DND-41 (cell line): ENCODE measurements around the gene CAMK2A.

ENCODE experiments used
- ATAC-seq: fragments of 200-7000 bp; cut with Tn5 transposase; 3 replicates; pipeline ENCODE4 v1.9.1; 2021; ENCODE audit warnings: low read depth; ENCODE audit not compliant: insufficient read depth
- DNase-seq: peaks from one replicate; pipeline ENCODE4 v3.0.0-alpha.2; 2020
- H2AFZ ChIP-seq: 2 replicates; pipeline ENCODE4 v1.6.0; 2012; ENCODE audit warnings: low read depth, low read length
- H3K27ac ChIP-seq: 2 replicates; pipeline ENCODE4 v1.5.1; 2012; ENCODE audit warnings: low read length, inconsistent platforms
- H3K27me3 ChIP-seq: fragments of 200-600 bp; sonication (generic); 2 replicates; pipeline ENCODE4 v1.6.0; 2012; ENCODE audit warnings: low read length, mild to moderate bottlenecking, inconsistent platforms; ENCODE audit not compliant: insufficient read depth, poor library complexity
- H3K36me3 ChIP-seq: 2 replicates; pipeline ENCODE4 v1.5.1; 2012; ENCODE audit warnings: low read length, inconsistent platforms; ENCODE audit not compliant: insufficient read depth
- H3K4me1 ChIP-seq: 2 replicates; pipeline ENCODE4 v1.5.1; 2012; ENCODE audit warnings: mild to moderate bottlenecking, low read length; ENCODE audit not compliant: insufficient read depth
- H3K4me2 ChIP-seq: 2 replicates; pipeline ENCODE4 v1.6.0; 2012; ENCODE audit warnings: mild to moderate bottlenecking, moderate library complexity, low read length, inconsistent platforms; ENCODE audit not compliant: insufficient read depth
- H3K4me3 ChIP-seq, 2 experiments: fragments of 200-600 bp in 1 of 2; shearing (Covaris generic) in 1 of 2; 2 replicates each; pipeline ENCODE4 v1.5.1; 2012 to 2016; ENCODE audit warnings: inconsistent platforms in 2 of 2, low read length in 2 of 2, mild to moderate bottlenecking in 2 of 2, low read depth in 1 of 2, moderate library complexity in 1 of 2
- H3K79me2 ChIP-seq: 2 replicates; pipeline ENCODE4 v1.6.0; 2012; ENCODE audit warnings: low read length, inconsistent platforms; ENCODE audit not compliant: insufficient read depth
- H3K9ac ChIP-seq: 2 replicates; pipeline ENCODE4 v1.6.0; 2012; ENCODE audit warnings: low read depth, mild to moderate bottlenecking, inconsistent platforms, low read length, moderate library complexity
- H3K9me3 ChIP-seq: 2 replicates; pipeline ENCODE4 v1.5.1; 2012; ENCODE audit warnings: low read length, moderate library complexity, mild to moderate bottlenecking, inconsistent platforms; ENCODE audit not compliant: insufficient read depth, severe bottlenecking
- H4K20me1 ChIP-seq: 2 replicates; pipeline ENCODE4 v1.6.0; 2012; ENCODE audit warnings: low read length; ENCODE audit not compliant: insufficient read depth
- CTCF ChIP-seq: IDR thresholded peaks from 2 replicates; pipeline ENCODE4 v1.5.1; 2012; ENCODE audit warnings: borderline replicate concordance, low read length, moderate library complexity, mild to moderate bottlenecking; ENCODE audit not compliant: poor library complexity, severe bottlenecking; ENCODE audit errors: extremely low read depth
- EZH2 ChIP-seq: IDR thresholded peaks from 3 replicates; pipeline ENCODE4 v1.6.1; 2012; ENCODE audit warnings: borderline replicate concordance, low read depth, mild to moderate bottlenecking, moderate library complexity, low read length, inconsistent platforms; ENCODE audit not compliant: severe bottlenecking

The CAMK2A gene

DNA sequence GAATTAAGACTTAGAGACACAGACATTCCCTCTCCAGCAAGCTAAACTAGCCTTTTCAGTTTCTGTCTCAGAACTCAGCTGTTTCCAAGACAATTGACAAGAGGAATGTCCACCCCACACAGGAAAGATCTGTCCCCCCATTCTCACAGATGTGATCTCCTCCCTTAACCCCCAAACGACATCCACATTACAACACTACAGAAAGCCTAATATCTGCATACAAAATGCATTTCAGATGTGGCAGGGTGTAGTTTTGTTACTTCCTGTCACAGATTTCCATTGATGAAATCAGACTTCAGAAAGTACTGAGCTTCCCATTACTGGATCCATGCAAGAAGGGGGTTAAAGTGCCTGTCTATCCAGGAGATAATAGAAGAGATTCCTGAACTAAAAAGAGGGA is 16.0 kb upstream of the CAMK2A start:
- Histone ChIP-seq H4K20me1 (peaks cover 3% of the 10 kb centered on the region; the same call in 1 of the 2 replicates), H3K79me2 (no peaks in the 10 kb centered on the region), H3K9me3 (no peaks in the 10 kb centered on the region), H3K4me2 (no peak overlapping the region), H2AFZ (no peak overlapping the region), H3K27me3 (peaks cover 17% of the 10 kb centered on the region), H3K4me3 (no peak overlapping the region), H3K9ac (no peak overlapping the region), H3K4me1 (no peaks in the 10 kb centered on the region), H3K27ac (no peak overlapping the region), H3K36me3 (no peaks in the 10 kb centered on the region)
- no peak for TF ChIP-seq CTCF
- TF ChIP-seq EZH2 = no peak
- DNase-seq (no peak), ATAC-seq (no peak)

DNA sequence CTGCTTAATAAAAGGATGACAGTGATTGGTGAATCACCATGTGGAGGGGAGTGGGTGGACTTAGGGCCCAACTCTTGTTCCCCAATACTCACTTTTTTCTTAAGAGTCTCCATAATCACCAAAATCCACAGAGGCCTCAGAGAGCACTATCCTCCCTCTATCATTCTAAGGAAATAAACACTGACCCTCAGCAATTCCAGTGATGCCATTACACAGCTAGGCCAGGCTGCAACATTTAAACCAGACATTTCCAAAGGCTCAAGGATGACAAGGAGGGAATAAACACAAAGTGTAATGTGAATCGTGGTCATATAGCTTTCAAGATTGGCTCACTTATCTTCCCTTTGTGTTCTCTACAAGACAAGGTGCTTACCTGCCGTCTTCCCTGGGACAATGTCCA is 15.5 kb upstream of the CAMK2A start:
- no peak overlapping the region for H3K4me3 ChIP-seq
- ATAC-seq = no peak
- no peak overlapping the region for H3K9ac ChIP-seq
- H3K4me1 ChIP-seq = no peaks in the 10 kb centered on the region
- no peaks in the 10 kb centered on the region for H3K36me3 ChIP-seq
- H3K79me2 ChIP-seq = no peaks in the 10 kb centered on the region
- no peak overlapping the region for H2AFZ ChIP-seq
- no peak for DNase-seq
- peaks cover 3% of the 10 kb centered on the region; the same call in 1 of the 2 replicates for H4K20me1 ChIP-seq
- no peak overlapping the region for H3K27ac ChIP-seq
- no peak overlapping the region for H3K4me2 ChIP-seq
- no peaks in the 10 kb centered on the region for H3K9me3 ChIP-seq
- TF ChIP-seq CTCF (no peak), EZH2 (no peak)
- H3K27me3 ChIP-seq = peaks cover 14% of the 10 kb centered on the region

DNA sequence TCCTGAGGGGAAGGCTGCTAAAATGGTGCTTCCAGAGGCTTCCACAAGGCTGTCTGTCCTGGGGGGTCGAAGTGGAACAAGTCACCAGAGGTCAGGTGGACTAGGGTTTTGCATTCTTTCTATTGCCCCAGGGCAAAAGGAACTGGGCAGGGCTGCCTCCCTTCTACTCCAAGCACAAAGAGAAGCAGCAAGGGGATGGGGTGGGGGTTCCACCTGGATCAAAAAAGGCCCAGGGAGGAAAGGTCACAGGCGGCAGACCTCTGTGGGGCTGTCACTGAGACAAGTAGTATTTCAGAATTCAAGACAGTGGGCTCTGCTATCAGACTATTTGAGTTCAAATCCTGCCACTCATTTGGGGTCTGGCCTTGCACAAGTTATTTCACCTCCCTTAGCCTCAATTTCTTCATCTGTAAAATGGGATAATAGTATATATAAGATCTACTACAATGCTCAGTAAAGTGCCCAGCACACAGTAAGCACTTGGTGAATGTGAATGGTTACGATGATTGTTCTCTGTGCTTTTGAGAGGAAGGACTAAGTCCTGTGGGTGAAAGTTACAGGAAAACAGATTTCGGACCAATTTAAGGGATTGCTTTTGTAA is 15.0 kb upstream of the CAMK2A start:
- DNase-seq (no peak), ATAC-seq (no peak)
- Histone ChIP-seq H3K4me2 (no peak overlapping the region), H3K9ac (no peak overlapping the region), H3K9me3 (no peaks in the 10 kb centered on the region), H2AFZ (no peak overlapping the region), H4K20me1 (peaks cover 3% of the 10 kb centered on the region; the same call in 1 of the 2 replicates), H3K27me3 (peaks cover 14% of the 10 kb centered on the region), H3K79me2 (no peaks in the 10 kb centered on the region), H3K4me1 (no peaks in the 10 kb centered on the region), H3K36me3 (no peaks in the 10 kb centered on the region), H3K4me3 (no peak overlapping the region), H3K27ac (no peak overlapping the region)
- TF ChIP-seq CTCF (no peak), EZH2 (no peak)
